HG03064 (cell line): ENCODE data around the gene TMEM89.
A peak's percentile ranks its signal among the peaks of the same experiment; 100 is the strongest.

Source experiments
- ATAC-seq: cut with Tn5 transposase; IDR thresholded peaks from one replicate; pipeline ENCODE4 v1.9.1; 2021; ENCODE audit warnings: low read depth; ENCODE audit not compliant: unreplicated experiment

The TMEM89 gene

DNA sequence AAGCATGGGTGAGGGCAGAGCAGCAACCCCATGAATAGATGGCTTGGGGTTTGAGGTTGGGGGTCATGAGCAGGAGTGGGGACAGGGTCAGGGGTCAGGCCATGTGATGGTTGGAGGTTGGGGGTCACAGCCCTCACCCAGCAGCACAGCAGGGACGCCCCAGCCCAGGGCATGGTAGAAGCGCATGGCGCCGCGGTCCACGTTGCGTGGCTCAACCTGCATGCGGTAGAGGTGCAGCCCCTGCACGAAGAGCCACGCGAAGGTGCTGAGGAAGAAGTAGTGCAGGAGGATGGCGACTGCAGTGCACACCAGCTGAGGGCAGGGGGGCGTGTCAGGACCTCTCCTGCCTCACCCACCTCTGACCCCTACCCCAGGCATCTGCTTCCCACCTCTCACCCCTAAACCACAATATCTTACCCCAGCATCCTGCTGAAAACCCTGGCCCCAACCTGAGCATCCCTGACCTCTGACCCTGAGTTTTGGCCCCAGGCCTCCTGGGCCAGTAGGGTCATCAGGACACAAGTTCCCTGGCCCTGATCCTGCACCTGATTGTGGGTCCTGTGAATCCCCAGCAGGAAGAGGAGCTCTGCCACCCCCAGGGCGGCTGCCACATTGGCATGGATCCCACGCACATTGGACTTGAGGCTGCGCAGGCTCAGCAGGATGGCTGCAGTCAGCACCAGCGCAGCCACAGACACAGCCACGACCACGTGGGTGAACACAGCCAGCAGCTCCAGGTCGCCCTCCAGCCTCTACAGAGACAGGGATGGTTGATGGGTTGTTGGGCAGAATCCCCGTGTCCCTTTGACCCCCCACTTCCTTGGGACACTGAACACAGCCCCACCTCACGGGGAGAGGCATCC lies 23.6 kb upstream of the TMEM89 start:
- no peak for ATAC-seq

DNA sequence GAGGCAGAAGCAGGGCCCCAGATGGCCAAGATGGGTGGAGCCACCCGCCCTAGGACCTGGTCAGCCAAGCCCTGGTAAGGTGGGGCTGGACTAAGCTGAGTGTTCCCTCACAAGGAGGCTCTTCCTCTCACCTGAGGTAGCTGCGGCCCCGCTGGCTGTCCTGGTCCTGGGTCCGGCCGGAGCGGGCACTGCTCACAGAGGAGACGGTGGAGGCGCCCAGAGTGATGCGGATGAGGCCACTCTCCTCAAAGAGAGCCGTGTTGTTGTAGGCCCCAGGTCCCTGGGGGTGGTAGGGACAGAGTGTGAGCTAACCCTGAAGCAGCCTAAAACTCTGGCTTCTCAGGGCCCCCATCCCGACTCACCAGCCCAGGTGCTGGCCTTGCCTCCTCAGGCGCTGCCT lies 21.0 kb upstream of the TMEM89 start:
- no peak for ATAC-seq

- ATAC-seq, result no peak
Observed at GRCh38 chr3:48641396-48641795, 19.8 kb upstream of the TMEM89 start.

- ATAC-seq, result no peak
Observed at GRCh38 chr3:48639944-48640606, 18.5 kb upstream of the TMEM89 start.

GRCh38 chr3:48637305-48637704 lies 15.7 kb upstream of the TMEM89 start:
- no peak for ATAC-seq

- no peak for ATAC-seq
Observed at GRCh38 chr3:48636149-48636655, 14.6 kb upstream of the TMEM89 start.

- ATAC-seq, result peak; percentile 87
Observed at GRCh38 chr3:48635222-48636021, 13.9 kb upstream of the TMEM89 start, which contains the start of gene SLC26A6. Gene SLC26A6, minus strand, starts transcription at chr3:48635461. Its CDS starts 68 bp downstream, at chr3:48635393.

DNA sequence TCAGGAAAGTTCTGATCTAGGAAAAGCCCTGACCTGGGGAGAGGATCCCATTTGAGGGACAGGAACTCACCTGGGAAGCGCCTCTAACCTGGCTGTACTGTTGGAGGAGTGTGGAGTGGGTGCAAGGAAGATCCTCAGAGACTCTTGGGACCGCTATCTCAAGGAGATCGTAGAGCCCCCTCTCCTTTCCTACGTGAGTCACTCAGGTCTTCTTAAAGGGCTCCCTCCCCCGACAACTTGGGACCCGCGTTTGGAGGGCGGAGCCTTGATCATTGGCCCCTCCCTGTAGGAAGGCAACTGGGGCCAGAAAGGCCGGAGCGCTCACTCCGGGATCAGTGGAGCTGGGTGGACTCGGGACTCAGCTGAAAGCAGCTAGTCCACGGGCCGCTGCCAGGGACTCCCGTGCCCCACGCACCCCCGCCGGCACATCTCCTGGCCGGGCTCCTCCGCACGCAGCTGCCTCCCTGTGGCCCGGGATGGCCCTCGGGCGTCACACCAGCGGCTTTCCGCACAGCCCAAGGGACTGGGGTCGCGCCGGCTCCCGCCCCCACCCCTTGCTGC lies 13.2 kb upstream of the TMEM89 start:
- ATAC-seq, result peak; percentile 27

- no peak for ATAC-seq
Observed at GRCh38 chr3:48633743-48634142, 12.2 kb upstream of the TMEM89 start.

DNA sequence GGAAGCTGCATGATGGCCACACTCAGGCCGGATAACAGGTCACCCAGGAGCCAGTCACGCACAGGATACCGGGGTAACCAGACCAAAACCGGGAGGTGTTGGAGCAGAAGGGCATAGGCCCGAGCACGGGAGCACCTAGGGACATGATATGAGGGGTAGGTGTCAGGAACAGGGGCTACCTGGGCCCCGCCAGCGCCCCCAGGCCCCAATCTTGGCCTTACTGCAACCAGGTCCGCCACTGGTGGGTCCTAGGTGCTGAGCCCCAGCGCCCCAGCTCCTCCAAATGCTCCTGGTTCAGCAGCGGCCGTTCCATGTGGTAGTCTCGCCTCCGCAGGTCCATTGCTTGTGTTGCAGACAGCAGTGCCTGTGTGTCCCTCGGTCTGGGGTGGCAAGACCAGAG lies 11.7 kb upstream of the TMEM89 start:
- no peak for ATAC-seq

- no peak for ATAC-seq
Observed at GRCh38 chr3:48631516-48632448, 10.2 kb upstream of the TMEM89 start.

DNA sequence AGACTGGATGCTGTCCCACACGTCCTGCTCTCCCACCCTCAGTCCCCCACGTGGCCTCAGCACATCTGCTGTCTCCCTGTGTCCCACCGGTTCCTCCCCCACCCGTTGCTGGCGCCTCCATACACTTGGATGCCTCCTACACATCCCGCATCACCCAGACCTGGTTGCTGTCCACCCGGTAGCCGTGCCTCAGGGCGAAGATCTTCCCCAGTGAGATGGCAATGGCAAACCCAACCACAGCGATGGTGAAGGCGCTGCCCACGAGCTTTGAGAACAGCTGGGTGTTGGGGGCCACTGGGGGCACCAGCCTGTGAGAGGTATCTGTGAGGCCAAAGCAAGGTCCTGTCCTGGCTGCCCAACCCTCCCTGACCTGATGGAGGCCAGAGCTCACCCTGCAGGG lies 9.3 kb upstream of the TMEM89 start:
- no peak for ATAC-seq

- no peak for ATAC-seq
Observed at GRCh38 chr3:48630407-48630806, 8.8 kb upstream of the TMEM89 start.

DNA sequence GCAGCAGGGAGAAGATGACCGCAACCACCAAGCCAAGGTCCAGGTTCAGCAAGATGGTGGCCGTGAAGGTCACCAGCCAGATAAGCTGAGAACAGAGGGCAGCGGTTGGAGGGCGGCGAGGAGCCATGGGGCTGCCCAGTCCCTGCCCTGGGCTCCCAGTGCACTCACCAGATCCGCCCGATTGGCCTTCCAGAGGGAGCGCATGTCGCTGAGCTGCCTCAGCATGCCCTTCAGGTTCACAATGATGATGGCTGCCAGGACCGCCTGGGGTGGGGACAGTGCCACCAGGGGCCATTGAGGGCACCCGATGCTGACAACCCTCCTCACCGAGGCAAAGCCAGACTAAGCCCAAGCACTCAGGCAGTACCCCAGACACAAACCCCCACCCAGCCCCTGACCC lies 8.3 kb upstream of the TMEM89 start:
- ATAC-seq, result no peak

DNA sequence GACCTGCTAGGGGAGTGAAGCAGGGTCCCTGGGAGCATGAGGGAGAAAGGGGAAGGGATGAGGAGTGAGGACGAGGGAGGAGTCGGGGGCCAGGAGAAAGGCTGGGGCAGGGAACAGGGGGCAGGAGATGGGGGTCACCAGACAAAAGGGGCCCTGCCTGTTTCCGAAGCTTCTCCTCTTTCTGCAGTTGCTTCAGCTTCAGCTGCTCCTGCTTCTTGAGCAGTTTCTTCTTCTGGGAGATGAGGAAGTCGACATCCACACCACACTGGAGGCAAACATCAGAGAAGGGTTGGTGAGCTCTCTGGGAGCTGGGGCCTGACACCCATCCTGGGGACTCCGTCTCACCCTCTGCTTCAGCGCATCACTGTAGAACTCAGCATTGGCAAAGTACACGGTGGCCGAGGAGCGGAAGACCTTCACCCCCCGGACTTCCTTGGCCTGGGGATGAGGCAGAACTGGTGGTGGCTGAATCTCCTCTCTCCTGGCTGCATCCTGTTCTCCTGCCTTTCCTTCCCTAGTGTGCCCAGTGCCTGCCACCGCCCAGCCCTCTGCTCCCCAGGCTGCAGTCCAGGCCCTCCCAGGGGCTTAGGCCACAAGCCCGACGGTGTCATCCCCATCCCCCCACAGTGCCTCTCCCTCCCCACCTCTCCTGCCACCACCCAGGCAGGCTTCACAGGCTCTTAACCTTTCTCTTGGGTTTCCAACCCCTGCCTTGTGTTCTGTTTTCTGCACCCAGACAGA lies 6.9 kb upstream of the TMEM89 start:
- ATAC-seq, result no peak

DNA sequence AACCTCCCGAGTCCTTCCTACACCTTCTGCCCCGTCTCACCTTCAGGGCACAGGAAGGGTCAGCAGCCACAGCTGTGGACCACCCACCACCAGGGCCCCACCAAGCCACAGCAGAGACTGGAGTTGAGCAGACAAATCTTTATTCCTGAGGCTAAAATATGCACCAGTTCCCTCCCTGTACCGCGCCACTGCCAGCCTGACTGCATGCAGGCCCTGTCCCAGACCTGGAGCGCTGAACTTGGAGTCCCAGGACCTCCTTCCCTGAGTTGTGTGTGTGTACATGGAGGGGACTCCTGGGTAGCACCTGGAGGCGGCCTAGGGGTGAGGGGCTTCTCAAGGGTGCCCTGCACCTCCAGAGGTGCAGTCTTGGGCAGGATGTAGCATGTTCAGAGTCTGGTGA lies 4.0 kb upstream of the TMEM89 start:
- no peak for ATAC-seq

DNA sequence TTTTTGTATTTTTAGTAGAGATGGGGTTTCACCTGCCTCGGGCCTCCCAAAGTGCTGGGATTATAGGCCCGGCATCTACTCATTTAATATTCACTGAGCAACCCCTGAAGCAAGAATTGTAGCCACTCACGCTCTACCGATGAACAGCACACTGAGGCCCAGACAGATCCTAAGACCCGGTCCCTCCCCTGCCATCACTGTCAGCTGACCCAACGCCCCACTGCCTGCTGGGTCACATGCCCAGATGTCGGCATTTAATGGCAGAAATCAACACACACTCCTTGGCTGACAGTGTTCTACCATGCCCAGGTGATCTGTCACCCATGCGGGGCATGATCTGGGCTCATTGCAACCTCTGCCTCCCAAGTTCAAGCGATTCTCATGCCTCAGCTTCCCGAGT lies 3.2 kb upstream of the TMEM89 start:
- no peak for ATAC-seq

DNA sequence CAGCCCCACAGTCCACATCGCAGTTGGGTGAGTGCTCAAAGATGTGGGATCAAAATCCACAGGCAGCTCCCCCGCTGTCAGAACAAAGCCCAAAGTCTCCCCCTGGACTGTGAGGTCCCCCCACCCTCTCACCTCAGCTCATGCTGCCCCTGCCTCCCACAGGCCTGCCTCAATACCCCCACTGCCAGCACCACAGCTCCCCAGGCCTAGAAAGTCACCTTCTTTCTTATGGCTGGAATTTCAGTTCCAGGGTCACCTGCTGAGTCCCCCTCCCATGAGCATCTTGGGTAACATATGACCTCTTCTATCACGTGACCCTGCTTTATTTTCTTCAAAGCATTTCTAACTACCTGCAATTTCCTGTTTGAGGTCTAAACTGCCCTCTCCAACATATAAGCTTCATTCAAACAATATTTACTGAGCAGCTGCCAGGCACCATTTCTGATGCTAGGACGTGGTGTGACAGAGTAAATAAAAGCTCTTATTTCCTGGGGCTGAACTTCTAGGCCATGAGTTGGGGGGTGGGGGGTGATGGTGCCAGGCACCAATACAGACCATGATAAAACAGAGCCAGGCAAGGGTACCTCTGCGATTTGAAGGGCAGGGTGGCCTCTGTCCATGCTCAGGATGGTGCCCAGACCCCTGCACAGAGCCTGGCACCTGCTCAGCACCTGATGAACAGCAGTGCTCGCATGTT lies 2.4 kb upstream of the TMEM89 start:
- no peak for ATAC-seq
